HG03097 (cell line): ENCODE data around the gene COMMD9.
"Not testable (repeated sequence)": the region's sequence is repeated elsewhere in the genome, so short reads cannot be mapped to it uniquely, and the experiment has no call there.

Experiments
- ATAC-seq: cut with Tn5 transposase; IDR thresholded peaks from one replicate; pipeline ENCODE4 v1.9.1; 2021; ENCODE audit not compliant: unreplicated experiment, low FRiP score

The COMMD9 gene

DNA sequence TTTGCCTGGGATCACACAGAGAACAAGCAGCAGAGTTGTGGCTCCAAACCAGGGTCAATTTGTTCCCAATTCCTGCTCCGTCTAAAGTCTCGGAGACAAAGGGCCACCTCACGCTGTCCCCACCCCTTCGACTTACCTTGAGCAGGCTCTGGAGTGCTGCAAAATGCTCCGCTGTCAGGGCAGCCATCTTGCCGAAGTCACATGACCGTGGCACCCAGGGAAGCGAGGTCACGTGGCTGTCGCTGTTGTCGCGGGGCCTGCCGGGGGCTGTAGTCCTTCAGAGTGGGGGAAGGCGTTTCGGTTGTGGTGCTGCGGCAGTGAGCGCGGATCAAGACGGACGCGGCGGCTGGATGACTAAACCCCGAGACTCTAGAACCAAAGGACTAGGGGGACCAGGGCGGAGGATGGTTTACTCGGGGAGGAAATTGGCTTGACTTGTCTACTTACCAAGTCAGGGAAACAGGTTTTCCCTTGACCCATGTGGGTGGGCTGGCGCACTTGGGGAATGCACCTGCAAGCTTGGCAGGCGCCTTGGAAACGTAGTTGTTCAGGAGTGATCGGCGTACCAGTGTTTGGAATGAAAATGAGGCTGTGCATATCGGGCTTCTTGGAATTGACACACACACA lies at the start of gene COMMD9:
COMMD9 (minus strand) TSS at position 199 of the 627 bp plus-strand sequence; CDS start at position 187, 12 bp downstream.
- peak; percentile 99 for ATAC-seq

DNA sequence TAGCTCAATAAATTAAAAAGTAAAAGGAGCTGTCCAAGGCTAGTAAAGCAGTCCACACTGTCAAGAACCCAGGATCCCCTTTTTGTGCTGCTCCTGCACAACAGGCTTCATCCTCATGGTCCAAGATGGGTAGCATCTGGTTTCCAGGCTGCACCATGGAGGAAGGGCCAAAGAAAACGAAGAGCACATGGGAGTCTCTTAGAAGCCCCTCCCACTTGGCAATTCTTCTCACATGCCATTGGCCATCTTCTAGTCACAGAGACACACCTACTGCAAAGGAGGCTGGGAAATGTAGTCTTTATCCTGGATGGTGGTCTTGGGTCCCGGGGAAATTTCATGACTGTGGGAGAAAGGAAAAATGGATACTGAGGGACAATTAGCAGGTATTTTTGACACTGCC lies 44.7 kb upstream of the COMMD9 start:
- ATAC-seq: no peak

DNA sequence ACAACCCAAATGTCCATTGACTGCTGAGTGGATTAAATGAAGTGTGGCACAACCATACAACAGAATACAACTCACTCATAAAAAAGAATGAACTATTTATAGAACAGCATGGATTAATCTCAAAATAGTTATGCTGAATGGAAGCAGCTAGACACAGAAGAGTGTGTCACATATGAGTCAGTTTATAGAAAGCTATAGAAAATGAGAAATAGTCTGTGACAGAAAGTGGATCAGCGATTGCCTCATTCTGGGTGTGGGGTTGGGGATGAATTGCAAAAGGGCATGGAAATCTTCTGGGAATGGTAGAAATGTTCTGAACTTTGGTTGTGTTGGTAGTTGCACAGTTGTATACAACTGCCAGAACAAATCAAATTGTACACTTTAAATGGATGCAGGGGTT lies 44.2 kb upstream of the COMMD9 start:
- no peak for ATAC-seq

DNA sequence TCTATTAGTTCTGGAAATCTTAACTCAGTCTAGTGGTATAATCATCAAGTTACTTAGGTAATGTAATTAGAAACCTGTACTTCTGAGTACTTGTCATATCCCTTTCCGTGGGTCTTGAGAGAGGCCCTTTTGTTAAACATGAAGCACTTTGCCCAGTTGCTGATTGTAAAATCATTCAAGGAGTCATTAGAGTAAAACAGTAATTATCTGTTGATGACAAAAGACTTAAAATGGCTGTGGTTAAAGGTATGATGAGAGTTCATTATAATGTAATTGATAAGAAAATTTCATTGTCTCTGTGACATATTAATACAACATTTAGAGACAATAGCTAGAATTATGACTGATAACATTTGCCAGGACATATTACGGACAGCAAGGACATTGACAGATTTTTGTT lies 41.2 kb upstream of the COMMD9 start:
- ATAC-seq: no peak

DNA sequence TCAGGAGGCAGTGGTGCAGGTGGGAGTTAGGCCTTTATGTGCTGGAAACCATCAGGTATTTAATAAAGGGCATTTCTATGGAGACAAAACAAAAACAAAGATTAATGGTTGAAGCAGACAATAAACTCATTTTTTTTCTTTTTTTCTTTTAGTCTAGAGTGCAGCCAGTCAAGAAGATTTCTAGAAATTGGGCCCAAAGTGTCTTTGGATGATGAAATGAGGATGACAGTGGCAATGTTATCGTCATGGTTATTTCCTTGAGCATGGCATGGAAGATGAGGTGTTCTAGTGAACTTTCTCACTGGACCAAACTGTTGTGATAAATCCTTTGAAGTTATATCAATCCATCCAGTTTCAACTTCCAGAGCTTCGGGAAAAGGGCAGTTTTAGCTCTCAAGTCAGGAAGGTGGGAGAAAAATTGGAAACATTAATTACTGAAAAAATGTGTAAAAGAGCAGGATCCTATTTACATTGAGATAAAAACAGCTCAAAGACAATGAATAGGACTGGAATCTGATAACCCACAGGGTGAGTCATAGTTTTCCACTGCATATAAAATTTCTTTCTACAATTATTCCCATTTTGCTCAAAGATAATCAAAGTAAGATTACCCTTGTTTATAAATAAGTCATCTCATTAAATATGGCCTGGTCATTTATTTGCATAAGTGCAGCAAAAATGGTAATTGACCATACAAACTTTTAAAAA lies 39.9 kb upstream of the COMMD9 start:
- no peak for ATAC-seq

DNA sequence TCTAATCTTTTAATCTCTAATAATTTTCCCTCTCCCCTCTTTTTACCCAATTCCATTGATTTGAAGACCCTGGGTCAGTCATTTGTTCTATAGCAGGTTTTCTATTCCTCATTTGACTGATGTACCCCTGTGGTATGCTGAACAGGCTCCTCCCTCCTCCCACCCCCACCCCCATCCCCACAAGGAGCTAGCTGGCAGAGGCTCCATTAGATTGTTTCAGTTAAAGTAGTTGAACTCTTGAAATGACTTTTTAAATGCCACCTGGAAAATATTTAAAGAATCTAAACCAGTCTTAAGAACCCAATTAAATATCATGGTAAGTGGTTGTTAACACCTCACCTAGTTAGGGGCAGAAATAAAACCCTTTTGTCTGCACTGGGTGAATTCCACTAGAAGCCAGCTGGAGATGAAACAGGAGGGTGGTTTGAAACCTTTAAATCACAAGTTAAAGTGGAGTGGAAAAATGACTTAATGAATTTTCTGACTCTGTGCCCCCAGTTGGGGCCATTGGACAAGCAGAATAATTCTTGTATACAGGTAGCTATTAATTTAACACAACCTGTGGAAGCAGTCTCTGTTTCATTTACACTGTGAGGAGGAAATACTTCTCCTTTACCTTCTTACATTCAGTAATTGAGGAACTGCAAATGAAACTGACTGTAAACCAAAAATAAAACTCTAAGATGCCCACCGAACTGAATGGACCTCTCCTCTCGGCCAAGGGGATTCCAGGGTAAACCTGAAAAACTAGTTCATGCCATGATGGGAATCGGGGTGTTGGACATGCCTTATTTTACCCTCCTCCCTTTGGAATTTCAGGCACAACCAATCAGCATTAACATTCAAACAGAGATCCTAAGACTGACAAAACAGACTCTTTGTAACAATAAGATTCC lies 37.5 kb upstream of the COMMD9 start:
- no peak for ATAC-seq

DNA sequence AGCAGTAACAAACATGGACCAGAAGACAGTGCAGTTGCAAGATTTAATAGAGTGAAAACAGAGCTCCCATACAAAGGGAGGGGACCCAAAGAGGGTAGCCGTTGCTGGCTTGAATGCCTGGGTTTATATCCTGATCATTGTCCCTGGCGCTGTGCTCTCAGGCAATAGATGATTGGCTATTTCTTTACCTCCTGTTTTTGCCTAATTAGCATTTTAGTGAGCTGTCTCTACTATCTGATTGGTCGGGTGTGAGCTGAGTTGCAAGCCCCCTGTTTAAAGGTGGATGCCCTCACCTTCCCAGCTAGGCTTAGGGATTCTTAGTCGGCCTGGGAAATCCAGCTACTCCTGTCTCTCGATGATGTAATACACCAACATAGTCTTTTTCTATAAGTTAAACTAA lies 36.2 kb upstream of the COMMD9 start:
- not testable (repeated sequence) for ATAC-seq

DNA sequence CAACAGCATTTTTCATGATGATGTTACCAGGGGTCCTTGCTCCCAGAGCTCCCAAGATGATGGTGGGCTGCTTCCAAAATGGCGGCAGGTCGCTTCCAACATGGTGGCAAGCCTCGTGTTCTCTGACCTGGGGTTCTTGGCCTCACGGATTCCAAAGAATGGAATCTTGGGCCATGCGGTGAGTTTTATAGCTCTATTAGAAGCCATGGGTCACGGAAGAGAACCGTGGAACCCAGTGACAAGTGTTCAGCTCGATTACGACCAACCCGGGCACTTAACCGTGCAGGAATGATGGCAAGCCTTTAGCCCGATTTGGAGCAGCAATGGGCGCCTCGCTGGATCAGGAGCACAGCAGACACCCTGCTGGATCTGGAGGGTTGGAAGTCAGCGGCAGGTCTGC lies 35.7 kb upstream of the COMMD9 start:
- not testable (repeated sequence) for ATAC-seq

DNA sequence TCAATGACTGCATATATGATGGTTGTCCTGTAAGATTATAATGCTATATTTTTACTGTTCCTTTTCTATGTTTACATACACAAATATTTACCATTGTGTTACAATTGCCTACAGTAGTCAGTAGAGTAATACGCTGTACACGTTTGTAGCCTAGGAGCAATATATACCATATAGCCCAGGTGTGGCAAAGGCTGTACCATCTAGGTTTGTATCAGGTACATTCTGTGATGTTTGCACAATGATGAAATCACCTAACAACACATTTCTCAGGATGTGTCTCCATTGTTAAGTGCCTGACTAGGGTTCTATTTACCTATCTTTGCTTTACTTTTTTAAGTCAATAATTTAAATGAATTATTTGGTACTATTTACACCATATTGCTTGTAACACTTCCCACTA lies 28.8 kb upstream of the COMMD9 start:
- ATAC-seq: no peak

DNA sequence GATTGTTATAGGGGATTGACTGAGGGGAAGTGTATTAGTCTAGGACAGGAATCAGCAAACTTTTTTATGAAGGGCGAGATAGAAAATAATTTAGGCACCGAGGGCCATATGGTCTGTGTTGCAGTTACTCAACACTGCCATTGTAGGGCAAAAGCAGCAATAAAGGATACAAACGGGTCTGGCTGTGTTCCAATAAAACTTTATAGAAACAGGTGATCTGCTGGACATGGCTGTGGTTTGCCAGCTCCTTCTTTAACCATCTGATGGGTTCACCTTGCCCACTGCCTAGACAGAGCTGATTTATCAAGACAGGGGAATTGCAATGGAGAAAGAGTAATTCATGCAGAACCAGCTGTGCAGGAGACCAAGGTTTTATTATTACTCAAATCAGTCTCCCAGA lies 26.8 kb upstream of the COMMD9 start:
- ATAC-seq: no peak

DNA sequence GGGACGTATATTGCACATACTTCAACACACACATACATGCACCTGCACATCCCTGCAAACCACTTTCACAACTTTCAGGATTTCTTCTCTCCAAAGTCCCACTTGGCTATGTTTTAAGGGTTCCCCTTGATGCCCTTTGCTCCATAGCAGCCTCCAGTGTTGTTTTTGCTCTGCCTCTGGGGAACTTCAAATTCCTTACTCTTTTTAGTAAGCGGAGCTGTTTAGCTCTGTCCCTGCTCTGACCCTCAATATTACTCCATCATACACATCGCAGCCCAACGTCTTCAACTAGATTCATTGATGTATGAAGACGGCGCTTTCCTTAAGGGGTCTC lies 25.2 kb upstream of the COMMD9 start:
- ATAC-seq: no peak

DNA sequence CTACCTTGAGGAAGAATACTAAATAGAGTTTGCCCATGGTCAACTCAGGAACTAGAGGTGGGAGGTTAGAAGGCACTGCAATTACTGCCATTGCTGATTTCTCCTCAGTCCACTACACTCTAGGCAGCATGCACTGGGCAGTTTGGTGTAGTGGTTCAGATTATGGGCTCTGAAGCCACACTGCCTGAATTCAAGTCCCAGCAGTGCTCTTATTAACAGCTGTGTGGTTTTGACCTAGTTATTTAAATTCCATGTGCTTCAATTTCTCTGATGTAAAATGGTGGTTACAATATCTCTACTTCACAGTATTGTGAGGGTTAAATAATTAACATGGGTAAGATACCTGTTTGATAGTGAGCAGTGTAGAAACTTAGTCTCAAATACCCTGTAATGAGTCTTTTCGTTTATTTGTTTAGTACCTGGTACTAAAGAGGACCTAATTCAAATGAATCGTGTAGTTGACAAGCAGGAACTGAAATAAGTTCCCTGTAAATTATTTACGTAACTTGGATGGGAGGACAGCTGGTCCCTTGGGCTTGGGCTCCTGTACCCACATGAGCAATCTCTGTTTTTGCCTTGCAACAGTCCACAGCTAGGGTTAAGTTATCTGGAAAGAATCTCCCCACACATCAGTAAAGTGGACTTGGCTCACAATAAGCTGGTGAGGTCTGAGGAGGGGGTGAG lies 24.7 kb upstream of the COMMD9 start:
- ATAC-seq: peak; percentile 53

DNA sequence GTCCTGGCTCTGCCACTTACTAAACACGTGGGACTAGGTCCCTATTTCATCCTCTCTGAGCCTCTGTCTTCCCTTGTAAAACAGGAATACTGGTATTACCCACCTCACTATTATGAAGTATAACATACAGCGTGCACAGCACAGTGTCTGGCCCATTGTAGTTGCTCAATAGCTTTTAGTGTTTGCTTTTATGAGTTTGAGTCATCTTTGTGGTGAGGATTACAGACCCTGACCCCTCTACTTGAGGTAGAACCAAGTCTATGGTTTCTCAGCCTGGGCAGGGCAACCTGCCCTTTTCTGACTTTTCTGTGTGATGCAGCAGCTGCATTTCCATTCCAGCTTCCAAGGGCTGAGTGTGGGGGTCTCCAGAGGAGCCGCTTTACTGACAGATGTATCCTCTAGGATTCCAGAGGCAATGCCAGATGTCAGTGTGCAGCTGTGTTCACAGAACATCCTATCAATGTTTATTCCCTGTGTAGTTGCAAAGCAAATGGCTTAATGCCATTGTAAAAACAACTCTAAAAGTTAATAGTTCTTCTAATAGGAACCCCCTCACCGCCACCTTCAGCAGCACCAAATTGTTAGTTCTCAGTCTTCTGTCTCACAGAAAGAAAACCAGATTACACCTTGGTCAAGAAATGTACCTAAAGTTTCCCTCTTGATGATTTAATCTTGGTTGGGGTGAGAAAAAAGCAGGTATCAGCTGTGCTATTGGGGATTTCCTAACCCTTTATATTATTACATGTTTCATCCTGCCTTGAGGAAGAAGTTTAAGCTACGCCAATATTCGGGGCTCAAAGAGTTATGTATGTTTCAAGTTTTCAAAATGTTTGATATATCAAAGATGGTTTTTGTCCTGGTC lies 23.6 kb upstream of the COMMD9 start:
- no peak for ATAC-seq

DNA sequence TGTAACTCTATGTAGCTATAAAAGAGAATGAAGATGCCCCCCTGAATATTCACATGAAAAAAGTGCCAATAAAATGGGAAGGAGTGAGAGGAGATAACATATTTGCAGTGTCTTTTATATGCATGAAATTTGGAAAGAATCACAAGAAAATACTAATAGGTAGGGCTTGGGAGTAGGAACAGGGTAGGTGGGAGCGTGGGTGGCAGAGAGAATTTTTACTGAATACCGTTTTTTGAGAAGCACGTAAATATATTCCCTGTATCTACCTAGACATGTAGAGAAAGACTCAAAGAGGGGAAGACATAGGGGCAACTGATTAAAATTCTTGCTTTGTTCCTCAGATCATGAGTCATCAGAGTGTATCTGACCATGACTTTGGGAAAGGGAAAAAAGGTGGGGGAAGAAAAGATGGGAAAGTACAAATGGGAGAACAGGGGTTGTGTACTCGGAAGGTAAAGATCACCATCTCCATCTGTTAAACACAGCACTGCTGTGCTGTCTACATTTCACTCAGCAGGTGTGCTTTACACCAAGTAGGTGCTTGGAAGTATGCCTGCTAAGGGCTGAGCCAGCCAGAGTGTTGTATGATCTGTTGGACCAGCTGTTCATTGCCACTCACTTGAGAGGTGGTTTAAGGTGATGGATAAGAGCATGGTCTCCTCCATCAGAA lies 22.8 kb upstream of the COMMD9 start:
- ATAC-seq: no peak

DNA sequence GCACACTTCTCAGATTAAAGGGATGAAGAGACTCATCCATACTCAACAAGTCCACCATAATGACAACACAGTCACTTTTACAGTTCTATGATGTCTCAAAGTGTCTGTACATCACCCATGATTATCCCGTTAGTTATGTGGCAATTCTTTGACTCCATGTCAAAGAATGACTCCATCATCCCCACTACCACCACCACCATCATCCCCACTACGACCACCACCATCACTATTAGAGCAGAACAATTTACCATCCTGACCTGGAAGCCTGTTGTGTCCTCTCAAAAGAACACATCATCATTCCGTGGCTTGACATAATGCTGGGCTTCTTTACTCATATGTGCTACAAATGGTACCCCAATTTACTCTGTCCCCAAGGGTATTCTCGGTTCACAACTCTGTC lies 20.6 kb upstream of the COMMD9 start:
- ATAC-seq: no peak

DNA sequence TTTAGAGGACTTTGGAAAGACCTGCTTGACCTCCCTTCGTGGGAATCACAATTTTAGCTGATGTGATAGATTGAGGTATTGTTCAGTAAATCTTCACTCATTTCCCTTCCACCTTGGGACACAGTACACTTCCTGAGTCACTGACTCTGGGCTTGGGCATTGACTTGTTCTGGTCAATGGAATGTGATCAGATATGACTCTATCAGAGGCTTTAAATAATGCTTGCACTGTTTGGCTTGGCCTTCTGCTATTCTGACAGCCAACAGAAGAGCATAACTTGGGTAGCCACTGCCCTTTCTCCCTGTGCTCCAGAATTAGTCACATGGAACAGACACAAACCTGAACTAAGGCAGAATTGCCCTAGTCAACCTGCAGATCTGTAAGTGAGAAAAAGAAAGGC lies 19.4 kb upstream of the COMMD9 start:
- no peak for ATAC-seq

DNA sequence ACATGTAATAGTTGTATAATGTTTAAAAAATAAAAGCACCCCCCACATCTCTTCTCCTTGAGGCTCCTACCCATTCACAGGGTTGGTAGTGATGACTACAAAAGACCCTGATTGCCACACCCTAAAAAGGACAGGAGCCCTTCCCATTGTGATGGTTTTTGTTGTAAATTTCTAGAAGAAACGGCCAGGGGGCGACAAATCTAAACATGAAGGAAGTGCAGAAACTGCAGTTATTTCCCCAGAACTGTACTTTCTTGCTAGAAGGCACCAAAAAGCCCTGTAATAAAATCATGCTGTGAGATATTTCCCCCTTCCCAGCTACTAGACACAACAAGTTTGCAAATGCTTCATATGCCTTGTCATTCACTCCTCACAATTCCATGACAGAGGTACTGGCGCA lies 17.7 kb upstream of the COMMD9 start:
- no peak for ATAC-seq

DNA sequence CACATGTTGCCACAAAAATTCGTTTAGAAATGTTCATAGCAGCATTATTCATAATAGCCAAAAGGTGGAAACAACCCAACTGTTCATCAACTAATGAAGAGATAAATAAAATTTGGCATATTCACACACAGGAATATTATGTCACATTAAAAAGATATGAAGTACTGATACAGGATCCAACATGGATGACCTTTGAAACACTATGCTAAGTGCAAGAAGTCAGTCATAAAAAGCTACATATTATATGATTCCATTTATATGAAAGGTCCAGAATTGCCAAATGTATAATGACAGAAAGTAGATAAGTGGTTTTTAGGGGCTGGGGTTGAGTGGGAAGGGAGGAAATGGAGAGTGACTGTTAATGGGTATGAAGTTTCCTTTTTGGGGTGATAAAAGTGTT lies 15.8 kb upstream of the COMMD9 start:
- no peak for ATAC-seq

DNA sequence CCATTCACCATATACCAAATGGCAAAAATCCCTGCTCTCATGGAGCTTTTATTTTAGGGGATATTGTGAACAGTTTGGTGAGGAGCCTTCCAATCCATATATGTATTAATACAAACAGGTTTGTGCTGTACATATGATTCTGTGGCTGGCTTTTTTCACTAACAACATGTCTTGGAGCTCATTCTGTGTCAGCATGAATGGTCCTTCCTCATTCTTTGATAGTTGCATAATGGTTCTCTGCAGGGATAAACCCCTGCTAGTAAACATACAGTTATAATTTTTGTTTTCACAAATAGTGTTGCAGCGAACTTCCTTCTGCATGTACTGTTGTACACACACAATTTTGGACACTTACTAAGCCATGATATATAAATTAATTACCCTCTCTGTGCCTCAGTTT lies 15.1 kb upstream of the COMMD9 start:
- no peak for ATAC-seq

DNA sequence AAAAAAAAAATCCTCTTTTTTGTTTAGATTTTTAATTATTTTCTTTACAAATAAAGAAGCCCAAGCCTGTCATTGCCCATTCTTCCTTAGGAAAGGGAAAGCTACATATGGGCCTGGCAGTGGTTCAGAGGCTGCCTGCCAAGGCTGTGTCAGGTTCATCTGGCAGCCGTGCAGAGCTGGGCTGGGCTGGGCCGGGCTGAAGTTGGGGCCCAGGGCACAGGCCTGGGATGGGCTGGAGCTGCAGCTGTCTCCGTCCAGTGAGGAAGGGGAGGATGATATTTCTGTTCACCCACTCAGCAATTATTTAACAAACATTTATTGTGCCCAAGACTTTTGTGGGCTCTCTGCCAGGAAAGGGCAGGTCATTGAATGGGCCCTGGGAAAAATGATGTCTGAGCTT lies 11.4 kb upstream of the COMMD9 start:
- ATAC-seq: no peak
